Karpas-422 (cell line): Measurements from ENCODE around the gene GKN2. TPM values are rescaled to one million over a fixed set of nuclear protein-coding genes. Genes with fewer than 3 reads are reported as not detected.

Source experiments
- DNase-seq: peaks from one replicate; pipeline ENCODE4 v3.0.0-alpha.2; 2015
- H2AFZ ChIP-seq: fragments of 200-600 bp; sonication (generic); 2 replicates; pipeline ENCODE4 v1.6.1; 2014; ENCODE audit warnings: antibody characterized with exemption, low read length, mixed read lengths
- H3K27ac ChIP-seq: fragments of 200-600 bp; sonication (generic); 2 replicates; pipeline ENCODE4 v1.5.1; 2014; ENCODE audit warnings: mild to moderate bottlenecking, low read length, moderate library complexity
- H3K27me3 ChIP-seq: fragments of 200-600 bp; sonication (generic); 2 replicates; pipeline ENCODE4 v1.6.1; 2014; ENCODE audit warnings: low read length, mixed read lengths
- H3K36me3 ChIP-seq: fragments of 200-600 bp; sonication (generic); 2 replicates; pipeline ENCODE4 v1.6.1; 2014; ENCODE audit warnings: low read length, mixed read lengths; ENCODE audit not compliant: insufficient read depth
- H3K4me1 ChIP-seq: fragments of 200-600 bp; sonication (generic); 2 replicates; pipeline ENCODE4 v1.6.1; 2014; ENCODE audit warnings: mild to moderate bottlenecking, low read length, mixed read lengths
- H3K4me2 ChIP-seq: fragments of 200-600 bp; sonication (generic); 2 replicates; pipeline ENCODE4 v1.6.1; 2014; ENCODE audit warnings: low read length, low read depth, mild to moderate bottlenecking; ENCODE audit not compliant: poor library complexity, severe bottlenecking
- H3K4me3 ChIP-seq: fragments of 200-600 bp; sonication (generic); 2 replicates; pipeline ENCODE4 v1.5.1; 2014; ENCODE audit warnings: mild to moderate bottlenecking, antibody characterized with exemption, low read length, mixed read lengths
- H3K79me2 ChIP-seq: fragments of 200-600 bp; sonication (generic); 2 replicates; pipeline ENCODE4 v1.6.1; 2014; ENCODE audit warnings: mild to moderate bottlenecking, low read length, mixed read lengths
- H3K9ac ChIP-seq: fragments of 200-600 bp; sonication (generic); 2 replicates; pipeline ENCODE4 v1.6.0; 2014; ENCODE audit warnings: low read length
- H3K9me2 ChIP-seq: fragments of 200-600 bp; sonication (generic), shearing (Covaris generic); replicated peaks from 2 replicates; pipeline ENCODE4 v1.6.0; 2014; ENCODE audit warnings: mild to moderate bottlenecking, low read length, moderate library complexity; ENCODE audit not compliant: insufficient read depth
- H3K9me3 ChIP-seq: fragments of 300-700, 200-600 bp; sonication (generic); 2 replicates; pipeline ENCODE4 v1.6.1; 2014; ENCODE audit warnings: low read length, mixed read lengths
- H4K20me1 ChIP-seq: fragments of 200-600 bp; sonication (generic); 2 replicates; pipeline ENCODE4 v1.6.1; 2014; ENCODE audit warnings: mild to moderate bottlenecking, antibody characterized with exemption, low read length, low read depth; ENCODE audit not compliant: insufficient read depth
- total RNA-seq: library from RNA; depleted of rRNA; stranded (reverse); fragments of >200 nt; shearing (Covaris generic); gene quantifications from 2 replicates; pipeline ENCODE4 v1.2.3, GENCODE V29; 2014; ENCODE audit warnings: low replicate concordance

GKN2 gene
- total RNA-seq, 1 experiment from 2014 or later = not detected

DNA sequence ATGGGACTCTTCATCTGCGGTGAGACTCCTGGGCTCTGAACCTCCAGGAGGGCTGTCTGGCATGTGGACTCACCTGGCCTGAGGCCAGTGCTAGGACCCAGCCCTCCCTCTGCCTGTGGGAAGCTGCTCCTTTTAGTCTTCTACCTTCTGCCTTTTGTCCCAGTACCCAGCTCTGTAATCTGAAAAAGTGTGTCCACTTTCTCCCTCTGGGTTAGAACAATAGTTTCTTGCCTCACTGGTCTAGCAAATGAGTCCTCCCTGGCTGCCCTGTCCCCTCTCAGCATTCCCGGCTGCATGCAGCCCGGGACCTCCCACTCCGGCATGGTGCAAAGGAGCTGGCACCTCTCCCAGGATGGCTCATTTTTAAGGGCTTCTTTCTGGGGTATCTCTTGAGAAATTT lies 25.9 kb downstream of the GKN2 start:
- Histone ChIP-seq H3K9me2 (no peaks in the 10 kb centered on the region), H2AFZ (no peak overlapping the region), H3K79me2 (no peaks in the 10 kb centered on the region), H3K36me3 (no peaks in the 10 kb centered on the region), H3K4me3 (no peak overlapping the region), H3K27me3 (no peaks in the 10 kb centered on the region), H3K9me3 (no peaks in the 10 kb centered on the region), H3K9ac (no peak overlapping the region), H3K4me2 (no peak overlapping the region), H3K27ac (no peak overlapping the region), H4K20me1 (no peaks in the 10 kb centered on the region), H3K4me1 (peaks cover 5% of the 10 kb centered on the region)
- DNase-seq = no peak

DNA sequence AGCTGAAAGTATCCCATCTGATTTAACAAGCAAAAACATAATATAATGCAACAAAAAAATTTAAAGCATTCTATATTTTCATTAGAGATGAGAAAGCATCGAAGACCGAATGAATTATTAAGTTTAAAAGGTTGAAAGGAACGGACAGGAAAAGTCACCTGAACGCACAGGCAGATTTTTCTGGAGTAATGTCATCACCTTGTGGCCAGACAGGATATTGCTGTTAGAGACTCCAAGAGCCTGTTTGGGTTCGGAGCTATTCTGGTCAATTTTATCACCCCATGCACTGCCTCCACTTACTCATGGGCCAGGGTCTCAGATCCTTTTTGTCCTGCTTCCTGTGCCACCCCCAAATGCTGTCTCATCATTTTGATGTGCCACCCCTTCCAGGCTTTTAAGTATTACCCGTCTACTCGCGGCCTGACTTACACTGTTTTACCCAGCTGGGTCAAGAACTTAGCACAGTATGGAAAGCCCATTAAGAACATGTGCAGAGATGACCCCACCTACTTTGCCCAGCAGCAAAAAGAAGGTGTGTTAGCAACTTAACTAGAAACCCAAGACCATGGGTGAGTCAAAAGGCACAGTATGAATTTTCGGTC lies 27.3 kb downstream of the GKN2 start:
- no peaks in the 10 kb centered on the region for H4K20me1 ChIP-seq
- no peak overlapping the region for H3K27ac ChIP-seq
- no peaks in the 10 kb centered on the region for H3K27me3 ChIP-seq
- H2AFZ ChIP-seq = peak overlapping the region; percentile 51; the same call in 1 of the 2 replicates
- no peaks in the 10 kb centered on the region for H3K79me2 ChIP-seq
- no peaks in the 10 kb centered on the region for H3K36me3 ChIP-seq
- H3K9ac ChIP-seq = peak overlapping the region; percentile 5; the same call in 1 of the 2 replicates
- peak; percentile 88 for DNase-seq
- peak overlapping the region; percentile 38 for H3K4me2 ChIP-seq
- H3K9me2 ChIP-seq = no peaks in the 10 kb centered on the region
- H3K9me3 ChIP-seq = no peaks in the 10 kb centered on the region
- H3K4me1 ChIP-seq = peaks cover 5% of the 10 kb centered on the region
- H3K4me3 ChIP-seq = no peak overlapping the region

DNA sequence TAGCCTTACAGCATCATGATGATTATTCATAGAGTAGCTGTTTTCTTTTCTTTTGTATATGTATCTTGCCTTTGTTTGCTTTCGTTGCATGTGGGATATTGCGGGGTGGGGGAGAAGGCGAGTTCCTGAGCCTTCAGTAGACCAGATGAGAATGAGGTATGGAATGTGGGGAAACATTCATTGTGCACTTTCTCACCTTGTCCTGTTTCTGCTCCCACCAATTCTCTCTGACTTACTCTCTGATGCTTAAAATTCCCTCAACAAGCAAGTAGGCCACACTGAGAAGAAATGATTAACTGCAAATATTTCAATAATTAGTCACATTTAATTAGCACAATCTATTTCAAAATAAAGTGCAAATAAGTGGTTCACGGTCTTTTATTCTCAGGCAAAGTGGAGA lies 31.0 kb downstream of the GKN2 start:
- Histone ChIP-seq H3K9ac (no peak overlapping the region), H3K9me3 (no peaks in the 10 kb centered on the region), H2AFZ (no peak overlapping the region), H3K36me3 (no peaks in the 10 kb centered on the region), H3K4me3 (no peak overlapping the region), H3K79me2 (no peaks in the 10 kb centered on the region), H3K4me2 (no peak overlapping the region), H3K4me1 (peaks cover 5% of the 10 kb centered on the region), H3K9me2 (no peaks in the 10 kb centered on the region), H3K27me3 (no peaks in the 10 kb centered on the region), H4K20me1 (no peaks in the 10 kb centered on the region), H3K27ac (no peak overlapping the region)
- DNase-seq = no peak

DNA sequence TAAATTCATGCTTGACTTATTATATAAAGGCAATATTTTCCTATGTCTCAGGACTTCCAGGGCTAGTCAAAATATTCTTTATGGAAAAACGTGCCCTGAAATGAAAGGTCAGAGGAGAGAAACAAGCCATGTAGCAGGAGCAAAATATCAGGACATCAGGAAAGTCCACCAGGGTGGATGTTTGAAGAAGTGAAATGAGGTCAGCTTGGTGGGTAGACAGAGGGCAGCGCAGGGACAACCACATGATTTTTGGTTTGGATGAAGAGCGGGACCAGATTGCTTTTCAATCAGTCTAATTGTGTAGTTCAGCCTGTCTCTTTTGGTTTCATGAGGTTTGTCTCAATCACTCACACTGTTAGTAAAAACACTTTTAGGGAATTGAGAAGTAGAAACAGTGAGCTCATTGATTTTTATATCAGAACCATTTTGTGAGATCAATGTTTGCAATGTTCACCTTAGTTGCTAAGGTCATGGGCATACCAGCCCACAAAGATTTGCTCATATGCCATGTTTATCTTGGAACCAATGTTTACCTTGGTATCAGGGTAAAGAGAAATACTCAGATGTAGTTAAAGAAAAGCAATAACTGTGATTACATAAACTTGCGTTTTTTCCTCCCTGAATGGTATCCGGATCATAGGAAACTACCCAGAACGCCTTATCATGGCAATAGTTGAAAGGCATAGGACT lies 32.1 kb downstream of the GKN2 start:
- H3K4me1 ChIP-seq = peaks cover 5% of the 10 kb centered on the region
- no peak for DNase-seq
- H3K4me3 ChIP-seq = no peak overlapping the region
- no peak overlapping the region for H3K4me2 ChIP-seq
- H3K79me2 ChIP-seq = no peaks in the 10 kb centered on the region
- H3K9ac ChIP-seq = no peak overlapping the region
- H3K36me3 ChIP-seq = no peaks in the 10 kb centered on the region
- H3K27me3 ChIP-seq = no peaks in the 10 kb centered on the region
- H3K9me2 ChIP-seq = no peaks in the 10 kb centered on the region
- H3K9me3 ChIP-seq = no peaks in the 10 kb centered on the region
- H2AFZ ChIP-seq = no peak overlapping the region
- no peak overlapping the region for H3K27ac ChIP-seq
- no peaks in the 10 kb centered on the region for H4K20me1 ChIP-seq

DNA sequence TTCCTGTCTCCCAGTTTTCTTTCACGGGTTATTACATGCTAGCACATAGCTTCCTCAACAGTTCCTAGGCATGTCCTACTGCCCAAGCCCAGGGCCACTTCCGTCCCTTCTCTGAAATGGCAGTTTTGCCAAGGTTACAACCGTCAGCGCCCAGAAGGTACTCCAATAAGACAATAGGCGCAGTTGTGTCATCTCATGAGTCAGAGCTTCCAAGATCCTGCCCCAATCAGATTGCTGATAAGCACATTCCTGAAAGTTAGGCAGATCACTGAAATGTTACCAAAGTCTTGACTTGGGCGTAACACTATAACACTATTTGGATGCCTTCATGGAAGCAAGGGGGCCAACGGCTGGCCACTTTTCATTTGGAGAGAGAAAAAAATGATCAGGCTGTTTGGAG lies 34.2 kb downstream of the GKN2 start:
- no peaks in the 10 kb centered on the region for H3K79me2 ChIP-seq
- no peak for DNase-seq
- H3K4me3 ChIP-seq = no peak overlapping the region
- no peaks in the 10 kb centered on the region for H3K36me3 ChIP-seq
- no peak overlapping the region for H3K27ac ChIP-seq
- no peaks in the 10 kb centered on the region for H3K27me3 ChIP-seq
- H3K9me3 ChIP-seq = no peaks in the 10 kb centered on the region
- H3K9ac ChIP-seq = no peak overlapping the region
- H3K4me2 ChIP-seq = no peak overlapping the region
- no peak overlapping the region for H2AFZ ChIP-seq
- H3K4me1 ChIP-seq = no peaks in the 10 kb centered on the region
- no peaks in the 10 kb centered on the region for H3K9me2 ChIP-seq
- H4K20me1 ChIP-seq = no peaks in the 10 kb centered on the region

DNA sequence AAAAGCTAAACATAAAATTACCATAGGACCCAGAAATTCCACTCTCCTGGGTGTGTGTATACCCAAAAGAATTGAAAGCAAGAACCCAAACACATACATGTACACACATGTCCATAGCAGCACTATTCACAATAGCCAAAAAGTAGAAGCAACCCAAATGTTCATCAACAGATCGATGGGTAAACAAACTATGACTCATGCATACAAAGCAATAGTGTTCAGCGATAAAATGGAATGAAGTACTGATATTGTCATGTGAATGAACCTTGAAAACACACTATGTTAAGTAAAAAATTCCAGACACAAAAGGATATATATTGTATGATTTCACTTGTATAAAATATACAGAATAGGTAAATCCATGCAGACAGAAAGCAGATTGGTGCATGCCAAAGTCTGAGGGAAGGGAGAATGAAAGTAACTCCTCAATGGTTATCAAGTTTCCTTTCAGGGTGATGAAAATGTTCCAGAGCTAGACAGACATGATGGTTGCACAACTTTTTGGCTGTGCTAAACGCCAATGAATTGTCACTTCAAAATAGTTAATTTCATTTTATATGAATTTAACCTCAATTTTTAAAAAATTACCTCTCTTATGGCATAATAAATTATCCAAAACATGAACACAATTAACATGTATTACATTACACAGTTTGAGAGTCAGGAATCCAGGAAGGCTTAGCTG lies 35.5 kb downstream of the GKN2 start:
- Histone ChIP-seq H3K36me3 (no peaks in the 10 kb centered on the region), H3K9ac (no peak overlapping the region), H3K79me2 (no peaks in the 10 kb centered on the region), H3K4me2 (no peak overlapping the region), H3K27me3 (no peaks in the 10 kb centered on the region), H3K4me1 (no peaks in the 10 kb centered on the region), H4K20me1 (no peaks in the 10 kb centered on the region), H2AFZ (no peak overlapping the region), H3K27ac (no peak overlapping the region), H3K4me3 (no peak overlapping the region), H3K9me2 (no peaks in the 10 kb centered on the region), H3K9me3 (no peaks in the 10 kb centered on the region)
- no peak for DNase-seq

DNA sequence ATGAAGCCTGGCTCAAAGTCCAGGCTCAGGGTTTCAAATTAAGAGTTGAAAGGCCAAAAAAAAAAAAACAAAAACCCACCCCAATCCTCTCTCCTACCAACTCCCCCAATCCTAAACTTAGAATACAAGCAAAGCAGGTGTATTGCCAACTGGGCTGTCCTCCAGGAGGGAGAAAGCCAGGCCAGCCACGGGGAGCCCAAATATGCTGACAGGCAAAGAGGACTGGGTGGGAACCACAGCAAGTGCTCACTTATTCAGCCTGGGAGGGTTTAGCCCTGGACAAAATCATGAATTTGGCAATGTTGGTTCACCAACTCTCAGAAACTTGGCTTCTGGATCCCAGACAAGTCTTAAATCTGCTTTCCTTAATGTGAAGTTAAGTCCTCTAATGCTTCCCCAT lies 36.5 kb downstream of the GKN2 start:
- Histone ChIP-seq H3K4me1 (no peaks in the 10 kb centered on the region), H3K4me2 (no peak overlapping the region), H3K27me3 (no peaks in the 10 kb centered on the region), H2AFZ (no peak overlapping the region), H3K9me2 (no peaks in the 10 kb centered on the region), H3K9me3 (no peaks in the 10 kb centered on the region), H3K9ac (no peak overlapping the region), H3K36me3 (no peaks in the 10 kb centered on the region), H4K20me1 (no peaks in the 10 kb centered on the region), H3K79me2 (no peaks in the 10 kb centered on the region), H3K27ac (no peak overlapping the region), H3K4me3 (no peak overlapping the region)
- DNase-seq = no peak

DNA sequence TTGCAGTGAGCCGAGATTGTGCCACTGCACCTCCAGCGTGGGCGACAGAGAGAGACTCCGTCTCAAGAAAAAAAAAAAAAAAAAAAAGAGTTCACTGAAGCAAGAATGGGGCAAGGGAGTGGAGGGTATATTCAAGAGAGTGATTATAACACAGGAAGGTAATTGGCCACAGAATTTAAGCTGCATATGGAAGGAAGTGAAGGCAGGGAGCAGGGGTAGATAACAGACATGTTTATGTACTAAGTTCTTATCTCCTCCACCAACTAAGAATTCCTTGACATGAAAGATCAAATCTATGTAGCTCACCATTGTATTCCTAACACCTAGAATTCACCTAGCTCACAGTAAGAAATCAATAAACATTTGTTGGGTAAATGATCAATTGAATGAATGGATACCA lies 37.3 kb downstream of the GKN2 start:
- Histone ChIP-seq H3K4me3 (no peak overlapping the region), H3K9me2 (no peaks in the 10 kb centered on the region), H3K9ac (no peak overlapping the region), H3K27ac (no peak overlapping the region), H4K20me1 (no peaks in the 10 kb centered on the region), H3K9me3 (no peaks in the 10 kb centered on the region), H3K79me2 (no peaks in the 10 kb centered on the region), H3K4me2 (no peak overlapping the region), H2AFZ (no peak overlapping the region), H3K27me3 (no peaks in the 10 kb centered on the region), H3K36me3 (no peaks in the 10 kb centered on the region), H3K4me1 (peaks cover 4% of the 10 kb centered on the region; the same call in 1 of the 2 replicates)
- no peak for DNase-seq
